DND-41 (cell line): ENCODE results near the gene EP400.

Experiments used
- CTCF ChIP-seq: IDR thresholded peaks from 2 replicates; pipeline ENCODE4 v1.5.1; 2012; ENCODE audit warnings: borderline replicate concordance, low read length, moderate library complexity, mild to moderate bottlenecking; ENCODE audit not compliant: poor library complexity, severe bottlenecking; ENCODE audit errors: extremely low read depth
- EZH2 ChIP-seq: IDR thresholded peaks from 3 replicates; pipeline ENCODE4 v1.6.1; 2012; ENCODE audit warnings: borderline replicate concordance, low read depth, mild to moderate bottlenecking, moderate library complexity, low read length, inconsistent platforms; ENCODE audit not compliant: severe bottlenecking

DNA sequence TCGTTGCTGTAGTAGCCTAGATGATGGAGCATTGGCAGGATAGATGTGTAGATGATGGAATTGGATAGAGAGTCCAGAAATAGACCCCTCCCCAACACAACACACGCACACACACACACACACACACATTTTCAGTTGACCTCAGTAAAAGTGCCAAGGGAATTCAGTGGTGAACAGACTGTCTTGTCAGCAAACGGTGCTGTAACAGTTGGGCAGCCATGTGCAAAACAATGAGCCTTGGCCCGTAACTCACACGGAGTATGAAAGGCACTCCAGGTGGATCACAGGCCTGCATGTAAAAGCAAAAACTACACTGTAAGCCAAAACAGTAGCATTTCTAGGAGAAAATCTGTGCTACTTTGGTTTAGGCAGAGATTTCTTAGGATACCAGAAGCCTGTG is 106.6 kb downstream of the EP400 start:
- no peak for TF ChIP-seq CTCF
- TF ChIP-seq EZH2 = no peak
